ENCODE results near the gene SEC22C. TPM values are rescaled to one million over a fixed set of nuclear protein-coding genes. Genes with fewer than 3 reads are reported as not detected.

SEC22C gene
- 10 to 100 TPM; 20.5 to 35.6 (median 30.8) TPM for total RNA-seq

GRCh38 chr3:42581709-42582473 lies at the start of gene SEC22C:
Gene SEC22C (minus strand): TSS chr3:42581967. CDS start chr3:42569046, 12,921 bp downstream.
- DNase-seq (ENCODE audit: low spot score in 2 of 2): peak; percentile 93 to 99
- H3K4me3 ChIP-seq (ENCODE audit: low read depth, poor library complexity, severe bottlenecking): peak within 1 kb of the TSS; percentile 67
- 0% methylated on average over 56 to 63 of the region's 77 CpGs for WGBS, 2 donors
- TF ChIP-seq CTCF (IDR thresholded peaks at IDR 0.05) (no peak), POLR2A (IDR thresholded peaks at IDR 0.05) (peak in 1 of 2 donors; percentile 18)
- intact Hi-C loops (cut with DNase I; ENCODE audit: low total_unique reads): no loop called here

- TF ChIP-seq POLR2A (IDR thresholded peaks at IDR 0.05) (no peak), CTCF (IDR thresholded peaks at IDR 0.05) (no peak)
- 90 to 91% methylated on average over 2 of the region's 2 CpGs for WGBS, 2 donors
- no peak for DNase-seq (ENCODE audit: low spot score in 2 of 2)
- intact Hi-C loops (cut with DNase I; ENCODE audit: low total_unique reads): no loop called here
- H3K4me3 ChIP-seq (ENCODE audit: low read depth, poor library complexity, severe bottlenecking): no peak overlapping the region
Observed at GRCh38 chr3:42613462-42613861, 31.7 kb upstream of the SEC22C start.

- intact Hi-C loops (cut with DNase I; ENCODE audit: low total_unique reads): no loop called here
- H3K4me3 ChIP-seq (ENCODE audit: low read depth, poor library complexity, severe bottlenecking): no peak overlapping the region
- 93 to 98% methylated on average over 3 of the region's 3 CpGs for WGBS, 2 donors
- no peak for DNase-seq (ENCODE audit: low spot score in 2 of 2)
- TF ChIP-seq POLR2A (IDR thresholded peaks at IDR 0.05): no peak
- TF ChIP-seq CTCF (IDR thresholded peaks at IDR 0.05): no peak
Observed at GRCh38 chr3:42612928-42613327, 31.2 kb upstream of the SEC22C start.

GRCh38 chr3:42612217-42612616 lies 30.4 kb upstream of the SEC22C start:
- no peak for DNase-seq (ENCODE audit: low spot score in 2 of 2)
- 70 to 72% methylated on average over 1 of the region's 1 CpG for WGBS, 2 donors
- intact Hi-C loops (cut with DNase I; ENCODE audit: low total_unique reads): no loop called here
- no peak overlapping the region for H3K4me3 ChIP-seq (ENCODE audit: low read depth, poor library complexity, severe bottlenecking)
- TF ChIP-seq POLR2A (IDR thresholded peaks at IDR 0.05): no peak
- TF ChIP-seq CTCF (IDR thresholded peaks at IDR 0.05): no peak

- H3K4me3 ChIP-seq (ENCODE audit: low read depth, poor library complexity, severe bottlenecking): no peak overlapping the region
- 88 to 90% methylated on average over 1 of the region's 1 CpG for WGBS, 2 donors
- intact Hi-C loops (cut with DNase I; ENCODE audit: low total_unique reads): no loop called here
- TF ChIP-seq CTCF (IDR thresholded peaks at IDR 0.05): no peak
- no peak for TF ChIP-seq POLR2A (IDR thresholded peaks at IDR 0.05)
- no peak for DNase-seq (ENCODE audit: low spot score in 2 of 2)
Observed at GRCh38 chr3:42610976-42611375, 29.2 kb upstream of the SEC22C start.

- TF ChIP-seq POLR2A (IDR thresholded peaks at IDR 0.05) (no peak), CTCF (IDR thresholded peaks at IDR 0.05) (no peak)
- intact Hi-C loops (cut with DNase I; ENCODE audit: low total_unique reads): no loop called here
- no peak overlapping the region for H3K4me3 ChIP-seq (ENCODE audit: low read depth, poor library complexity, severe bottlenecking)
- no peak for DNase-seq (ENCODE audit: low spot score in 2 of 2)
- WGBS, 2 donors: 25 to 29% methylated on average over 5 of the region's 5 CpGs
Observed at GRCh38 chr3:42608581-42608980, 26.8 kb upstream of the SEC22C start.
